ENCODE measurements around the gene SYNE1. TPM values are rescaled to one million over a fixed set of nuclear protein-coding genes. Genes with fewer than 3 reads are reported as not detected.
A peak's percentile ranks its signal among the peaks of the same experiment; 100 is the strongest.
"Not testable (repeated sequence)": the region's sequence is repeated elsewhere in the genome, so short reads cannot be mapped to it uniquely, and the experiment has no call there.

SYNE1 gene
- total and polyA plus RNA-seq, 7 experiments from 2014 or later: 50.6 to 205 (median 161) TPM

- no peaks in the 10 kb centered on the region for H3K9me3 ChIP-seq (ENCODE audit: control insufficient read depth in 2 of 3, low read length in 3 of 3)
- Mint-ChIP-seq H3K9me3 (peaks cover 0 to 3% (median 0%) of the 10 kb centered on the region in 11 donors), H3K27ac (no peak overlapping the region), H3K36me3 (no peaks in the 10 kb centered on the region), H3K4me3 (no peak overlapping the region), H3K27me3 (peaks cover 13 to 29% (median 24%) of the 10 kb centered on the region in 5 donors), H3K4me1 (peaks cover 0 to 11% (median 3%) of the 10 kb centered on the region in 7 donors)
- H3K4me3 ChIP-seq (ENCODE audit: low read length): no peak overlapping the region
- ATAC-seq (no peak), DNase-seq (no peak)
- no peak overlapping the region for H3K27ac ChIP-seq (ENCODE audit: low read depth, low read length)
- intact Hi-C loops (cut with micrococcal nuclease): no loop called here
- peaks cover 0 to 20% of the 10 kb centered on the region in 2 donors for H3K4me1 ChIP-seq (ENCODE audit: control insufficient read depth in 2 of 2, insufficient read depth in 2 of 2, low read length in 2 of 2)
- POLR2A ChIA-PET: no interaction called here
- H3K36me3 ChIP-seq (ENCODE audit: control insufficient read depth in 2 of 3, insufficient read depth in 3 of 3, low read length in 3 of 3): no peaks in the 10 kb centered on the region
- no peaks in the 10 kb centered on the region for H3K27me3 ChIP-seq (ENCODE audit: control insufficient read depth in 2 of 2, insufficient read depth in 2 of 2, low read length in 2 of 2)
- CTCF ChIA-PET: no interaction called here
Measured at GRCh38 chr6:152630832-152631231, 6.3 kb downstream of the SYNE1 start.

- Histone ChIP-seq H3K9me3 (ENCODE audit: control insufficient read depth in 2 of 3, low read length in 3 of 3) (no peaks in the 10 kb centered on the region), H3K4me3 (ENCODE audit: low read length) (no peak overlapping the region), H3K36me3 (ENCODE audit: control insufficient read depth in 2 of 3, insufficient read depth in 3 of 3, low read length in 3 of 3) (no peaks in the 10 kb centered on the region), H3K27ac (ENCODE audit: low read depth, low read length) (no peak overlapping the region), H3K4me1 (ENCODE audit: control insufficient read depth in 2 of 2, insufficient read depth in 2 of 2, low read length in 2 of 2) (peaks cover 0 to 10% of the 10 kb centered on the region in 2 donors), H3K27me3 (ENCODE audit: control insufficient read depth in 2 of 2, insufficient read depth in 2 of 2, low read length in 2 of 2) (peaks cover 0 to 3% of the 10 kb centered on the region in 2 donors)
- CTCF ChIA-PET: no interaction called here
- intact Hi-C loops (cut with micrococcal nuclease): no loop called here
- peaks cover 0 to 3% (median 0%) of the 10 kb centered on the region in 7 donors for H3K4me1 Mint-ChIP-seq
- no peak for DNase-seq
- peaks cover 0 to 3% (median 0%) of the 10 kb centered on the region in 11 donors for H3K9me3 Mint-ChIP-seq
- no peak for ATAC-seq
- no peaks in the 10 kb centered on the region for H3K36me3 Mint-ChIP-seq
- no peak overlapping the region for H3K4me3 Mint-ChIP-seq
- H3K27ac Mint-ChIP-seq: no peak overlapping the region
- POLR2A ChIA-PET: no interaction called here
- H3K27me3 Mint-ChIP-seq: peaks cover 1 to 15% (median 9%) of the 10 kb centered on the region in 5 donors
Measured at GRCh38 chr6:152625213-152625612, 11.9 kb downstream of the SYNE1 start.

GRCh38 chr6:152614776-152615175 lies 22.4 kb downstream of the SYNE1 start:
- H3K4me1 ChIP-seq (ENCODE audit: control insufficient read depth in 2 of 2, insufficient read depth in 2 of 2, low read length in 2 of 2); intact Hi-C loops (cut with micrococcal nuclease); H3K4me3 Mint-ChIP-seq; DNase-seq; H3K27ac ChIP-seq (ENCODE audit: low read depth, low read length); POLR2A ChIA-PET; ATAC-seq; CTCF ChIA-PET; H3K36me3 Mint-ChIP-seq; H3K9me3 Mint-ChIP-seq; H3K9me3 ChIP-seq (ENCODE audit: control insufficient read depth in 2 of 3, low read length in 3 of 3); H3K4me3 ChIP-seq (ENCODE audit: low read length); H3K27ac Mint-ChIP-seq; H3K36me3 ChIP-seq (ENCODE audit: control insufficient read depth in 2 of 3, insufficient read depth in 3 of 3, low read length in 3 of 3); H3K4me1 Mint-ChIP-seq; H3K27me3 ChIP-seq (ENCODE audit: control insufficient read depth in 2 of 2, insufficient read depth in 2 of 2, low read length in 2 of 2): not testable (repeated sequence)
- peaks cover 0 to 12% (median 0%) of the 10 kb centered on the region in 5 donors for H3K27me3 Mint-ChIP-seq

GRCh38 chr6:152609125-152609670 lies 28.0 kb downstream of the SYNE1 start:
- Mint-ChIP-seq H3K36me3 (no peaks in the 10 kb centered on the region), H3K4me3 (no peak overlapping the region), H3K27ac (no peak overlapping the region), H3K27me3 (peaks cover 0 to 12% (median 0%) of the 10 kb centered on the region in 5 donors), H3K9me3 (peaks cover 0 to 6% (median 0%) of the 10 kb centered on the region in 11 donors), H3K4me1 (peaks cover 0 to 7% (median 0%) of the 10 kb centered on the region in 7 donors)
- DNase-seq (no peak), ATAC-seq (no peak)
- Histone ChIP-seq H3K36me3 (ENCODE audit: control insufficient read depth in 2 of 3, insufficient read depth in 3 of 3, low read length in 3 of 3) (no peaks in the 10 kb centered on the region), H3K27me3 (ENCODE audit: control insufficient read depth in 2 of 2, insufficient read depth in 2 of 2, low read length in 2 of 2) (no peaks in the 10 kb centered on the region), H3K27ac (ENCODE audit: low read depth, low read length) (no peak overlapping the region), H3K4me1 (ENCODE audit: control insufficient read depth in 2 of 2, insufficient read depth in 2 of 2, low read length in 2 of 2) (no peaks in the 10 kb centered on the region), H3K4me3 (ENCODE audit: low read length) (no peak overlapping the region), H3K9me3 (ENCODE audit: control insufficient read depth in 2 of 3, low read length in 3 of 3) (no peaks in the 10 kb centered on the region)
- POLR2A ChIA-PET: no interaction called here
- CTCF ChIA-PET: no interaction called here
- intact Hi-C loops (cut with micrococcal nuclease): no loop called here

- Mint-ChIP-seq H3K4me3 (no peak overlapping the region), H3K4me1 (peaks cover 0 to 3% (median 0%) of the 10 kb centered on the region in 7 donors), H3K9me3 (peaks cover 0 to 9% (median 1%) of the 10 kb centered on the region in 11 donors), H3K36me3 (no peaks in the 10 kb centered on the region), H3K27me3 (peaks cover 0 to 12% (median 1%) of the 10 kb centered on the region in 5 donors), H3K27ac (peak overlapping the region in 1 of 9 donors; percentile 62)
- no peak overlapping the region for H3K4me3 ChIP-seq (ENCODE audit: low read length)
- POLR2A ChIA-PET: no interaction called here
- intact Hi-C loops (cut with micrococcal nuclease): no loop called here
- H3K27ac ChIP-seq (ENCODE audit: low read depth, low read length): no peak overlapping the region
- H3K27me3 ChIP-seq (ENCODE audit: control insufficient read depth in 2 of 2, insufficient read depth in 2 of 2, low read length in 2 of 2): no peaks in the 10 kb centered on the region
- no peaks in the 10 kb centered on the region for H3K4me1 ChIP-seq (ENCODE audit: control insufficient read depth in 2 of 2, insufficient read depth in 2 of 2, low read length in 2 of 2)
- DNase-seq (no peak), ATAC-seq (no peak)
- no peaks in the 10 kb centered on the region for H3K9me3 ChIP-seq (ENCODE audit: control insufficient read depth in 2 of 3, low read length in 3 of 3)
- CTCF ChIA-PET: no interaction called here
- H3K36me3 ChIP-seq (ENCODE audit: control insufficient read depth in 2 of 3, insufficient read depth in 3 of 3, low read length in 3 of 3): no peaks in the 10 kb centered on the region
Measured at GRCh38 chr6:152605941-152606340, 31.2 kb downstream of the SYNE1 start.

- no peak overlapping the region for H3K27ac Mint-ChIP-seq
- Histone ChIP-seq H3K36me3 (ENCODE audit: control insufficient read depth in 2 of 3, insufficient read depth in 3 of 3, low read length in 3 of 3) (no peaks in the 10 kb centered on the region), H3K27me3 (ENCODE audit: control insufficient read depth in 2 of 2, insufficient read depth in 2 of 2, low read length in 2 of 2) (no peaks in the 10 kb centered on the region), H3K27ac (ENCODE audit: low read depth, low read length) (no peak overlapping the region), H3K9me3 (ENCODE audit: control insufficient read depth in 2 of 3, low read length in 3 of 3) (no peaks in the 10 kb centered on the region), H3K4me1 (ENCODE audit: control insufficient read depth in 2 of 2, insufficient read depth in 2 of 2, low read length in 2 of 2) (no peaks in the 10 kb centered on the region), H3K4me3 (ENCODE audit: low read length) (no peak overlapping the region)
- ChIA-PET POLR2A (no interaction called here), CTCF (no interaction called here)
- H3K36me3 Mint-ChIP-seq: no peaks in the 10 kb centered on the region
- peaks cover 0 to 8% (median 1%) of the 10 kb centered on the region in 11 donors for H3K9me3 Mint-ChIP-seq
- H3K4me3 Mint-ChIP-seq: no peak overlapping the region
- intact Hi-C loops (cut with micrococcal nuclease): no loop called here
- DNase-seq: no peak
- peaks cover 0 to 9% (median 4%) of the 10 kb centered on the region in 5 donors for H3K27me3 Mint-ChIP-seq
- peaks cover 0 to 3% (median 0%) of the 10 kb centered on the region in 7 donors for H3K4me1 Mint-ChIP-seq
- ATAC-seq: no peak
Measured at GRCh38 chr6:152605342-152605741, 31.8 kb downstream of the SYNE1 start.

- ChIA-PET POLR2A (no interaction called here), CTCF (no interaction called here)
- Histone ChIP-seq H3K36me3 (ENCODE audit: control insufficient read depth in 2 of 3, insufficient read depth in 3 of 3, low read length in 3 of 3) (no peaks in the 10 kb centered on the region), H3K27me3 (ENCODE audit: control insufficient read depth in 2 of 2, insufficient read depth in 2 of 2, low read length in 2 of 2) (no peaks in the 10 kb centered on the region), H3K27ac (ENCODE audit: low read depth, low read length) (no peak overlapping the region), H3K4me3 (ENCODE audit: low read length) (no peak overlapping the region), H3K4me1 (ENCODE audit: control insufficient read depth in 2 of 2, insufficient read depth in 2 of 2, low read length in 2 of 2) (no peaks in the 10 kb centered on the region), H3K9me3 (ENCODE audit: control insufficient read depth in 2 of 3, low read length in 3 of 3) (no peaks in the 10 kb centered on the region)
- Mint-ChIP-seq H3K27me3 (peaks cover 0 to 17% (median 6%) of the 10 kb centered on the region in 5 donors), H3K36me3 (no peaks in the 10 kb centered on the region), H3K4me3 (no peak overlapping the region), H3K4me1 (peaks cover 0 to 3% (median 0%) of the 10 kb centered on the region in 7 donors), H3K9me3 (peaks cover 0 to 4% (median 0%) of the 10 kb centered on the region in 11 donors), H3K27ac (no peak overlapping the region)
- ATAC-seq (no peak), DNase-seq (no peak)
- intact Hi-C loops (cut with micrococcal nuclease): no loop called here
Measured at GRCh38 chr6:152603911-152604310, 33.3 kb downstream of the SYNE1 start.
